Dendritic cell treated with granulocyte-macrophage colony-stimulating factor and Interleukin-4, amounts not matched to agents 40 ng/mL and 50 ng/mL, for 4 days (primary cell): ENCODE results near the gene SNX19.

Experiments
- H3K27ac Mint-ChIP-seq: one replicate; pipeline ENCODE4 v1.8.0; 2022; ENCODE audit warnings: mild to moderate bottlenecking, mixed read lengths
- H3K27me3 Mint-ChIP-seq: one replicate; pipeline ENCODE4 v1.8.0; 2022; ENCODE audit warnings: mild to moderate bottlenecking, mixed read lengths
- H3K36me3 Mint-ChIP-seq: one replicate; pipeline ENCODE4 v1.8.0; 2022; ENCODE audit warnings: low read depth, mixed read lengths
- H3K4me1 Mint-ChIP-seq: one replicate; pipeline ENCODE4 v1.8.0; 2022; ENCODE audit warnings: low read depth, mixed read lengths
- H3K4me3 Mint-ChIP-seq: one replicate; pipeline ENCODE4 v1.8.0; 2022; ENCODE audit warnings: mild to moderate bottlenecking, moderate library complexity, mixed read lengths
- H3K9me3 Mint-ChIP-seq: one replicate; pipeline ENCODE4 v1.8.0; 2022; ENCODE audit warnings: mixed read lengths
- intact Hi-C: fragments of 100-400 bp; cut with micrococcal nuclease; formaldehyde crosslinking; loops from one replicate; pipeline ENCODE4 v1.15.0; 2022

The SNX19 gene

DNA sequence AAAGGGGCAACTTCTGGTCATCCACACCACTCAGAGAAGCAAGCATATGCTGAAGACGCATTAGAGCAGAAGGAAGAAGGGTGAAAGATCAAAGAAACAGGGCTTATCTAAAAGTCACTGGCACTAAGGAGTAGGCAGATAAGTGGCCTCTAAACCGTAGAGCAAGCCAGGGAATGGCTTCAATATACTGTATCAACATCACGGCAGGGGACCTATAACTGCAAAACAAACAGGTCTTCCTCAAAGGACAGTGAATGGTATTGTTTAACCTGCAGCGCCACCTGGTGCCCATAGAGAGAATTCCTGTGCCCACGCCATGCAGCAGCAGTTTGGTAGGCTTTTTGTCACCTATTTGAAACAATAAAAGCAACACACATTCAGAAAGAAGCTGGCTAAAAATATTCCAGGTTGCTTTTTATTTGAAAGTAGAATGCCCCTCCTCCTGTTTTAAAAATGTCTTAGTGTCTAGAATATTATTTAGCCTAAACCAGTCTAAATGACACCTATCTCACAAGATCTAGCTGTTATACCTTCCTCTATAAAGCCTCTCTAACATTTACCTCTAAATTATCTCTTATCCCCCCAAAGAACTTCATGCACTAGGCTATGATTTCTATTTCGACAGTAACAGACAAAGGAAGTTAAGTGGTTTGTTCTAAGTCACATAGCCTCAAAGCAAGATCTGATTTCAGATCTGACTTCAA lies 21.8 kb downstream of the SNX19 start:
- no peaks in the 10 kb centered on the region for H3K27me3 Mint-ChIP-seq
- H3K27ac Mint-ChIP-seq = no peak overlapping the region
- no peaks in the 10 kb centered on the region for H3K9me3 Mint-ChIP-seq
- H3K4me3 Mint-ChIP-seq = no peak overlapping the region
- H3K4me1 Mint-ChIP-seq = no peaks in the 10 kb centered on the region
- peaks cover 68% of the 10 kb centered on the region for H3K36me3 Mint-ChIP-seq
- intact Hi-C loops = no loop called here

DNA sequence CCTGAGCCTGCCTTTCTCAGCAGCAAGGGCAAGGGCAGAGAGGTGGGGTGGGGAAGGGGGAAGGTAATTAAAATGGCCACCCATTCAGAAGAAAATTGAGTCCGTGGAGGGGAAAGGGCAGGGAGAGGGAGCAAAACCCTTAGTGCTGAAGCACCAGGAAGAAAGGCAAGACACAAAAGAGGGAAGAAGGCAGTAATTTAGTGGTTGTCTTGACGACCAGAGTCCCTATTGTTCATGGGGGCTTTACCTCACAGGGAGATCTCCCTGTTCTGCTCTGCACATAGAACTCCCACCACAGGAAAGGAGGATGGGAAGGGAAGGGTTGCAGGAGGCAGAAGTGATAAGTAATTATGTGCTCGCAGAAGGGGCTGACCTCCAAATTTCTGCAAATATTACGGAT lies 23.4 kb downstream of the SNX19 start:
- intact Hi-C loops = no loop called here
- Mint-ChIP-seq H3K4me1 (no peaks in the 10 kb centered on the region), H3K36me3 (peaks cover 59% of the 10 kb centered on the region), H3K4me3 (no peak overlapping the region), H3K27me3 (no peaks in the 10 kb centered on the region), H3K9me3 (no peaks in the 10 kb centered on the region), H3K27ac (no peak overlapping the region)

DNA sequence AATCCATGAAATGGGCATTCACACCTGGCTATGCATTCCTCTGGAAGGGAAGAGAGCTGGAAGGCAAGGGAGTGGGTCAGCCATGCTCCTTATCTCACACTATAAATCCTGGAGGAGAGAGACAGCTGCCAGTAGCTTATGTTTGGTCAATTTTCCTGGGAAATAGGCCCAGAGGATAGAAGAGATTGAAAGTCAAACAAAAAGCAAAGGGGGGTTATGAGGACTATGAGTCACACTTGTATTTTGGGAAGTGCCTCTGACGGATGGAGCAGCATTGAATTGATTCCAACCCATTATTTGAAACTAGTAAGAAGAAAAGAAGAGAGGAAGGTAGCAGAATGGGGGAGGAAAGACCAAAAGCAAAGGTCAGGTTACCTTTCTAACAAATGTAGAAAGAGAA lies 25.0 kb downstream of the SNX19 start:
- H3K27ac Mint-ChIP-seq = no peak overlapping the region
- no peak overlapping the region for H3K4me3 Mint-ChIP-seq
- intact Hi-C loops = no loop called here
- H3K9me3 Mint-ChIP-seq = no peaks in the 10 kb centered on the region
- no peaks in the 10 kb centered on the region for H3K4me1 Mint-ChIP-seq
- H3K27me3 Mint-ChIP-seq = no peaks in the 10 kb centered on the region
- peaks cover 57% of the 10 kb centered on the region for H3K36me3 Mint-ChIP-seq

DNA sequence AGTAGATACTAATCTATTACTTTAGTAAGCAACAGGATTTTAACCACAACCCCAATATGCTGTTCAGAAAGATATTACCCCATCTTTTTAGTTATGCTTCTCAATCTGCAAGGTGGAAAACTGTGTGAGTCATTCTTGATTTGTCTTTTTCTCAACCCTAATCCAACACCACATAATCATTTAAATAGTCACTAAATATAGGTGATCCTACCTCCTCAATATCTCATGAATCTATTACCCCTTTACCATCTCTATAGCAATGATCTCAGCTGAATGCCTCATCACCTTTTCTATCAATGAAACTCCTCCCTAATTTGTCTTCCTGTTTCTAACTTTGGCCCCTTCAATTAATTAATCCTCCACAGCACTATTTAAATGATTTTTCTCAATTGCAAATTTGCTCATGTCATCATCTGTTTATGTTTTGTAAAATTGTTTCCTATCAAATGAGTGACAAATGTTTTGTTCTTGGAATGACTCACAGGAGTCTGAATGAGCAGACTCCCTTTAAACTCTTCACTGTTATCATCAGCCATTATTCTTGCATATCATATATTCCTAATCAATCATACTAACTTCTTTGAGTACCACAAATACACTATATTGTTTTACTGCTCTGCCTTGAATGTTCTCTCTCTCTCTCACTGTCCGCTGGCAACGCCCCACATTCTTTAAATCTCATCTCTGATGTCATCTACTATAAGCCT lies 26.1 kb downstream of the SNX19 start:
- intact Hi-C loops = no loop called here
- Mint-ChIP-seq H3K4me1 (no peaks in the 10 kb centered on the region), H3K36me3 (peaks cover 55% of the 10 kb centered on the region), H3K9me3 (no peaks in the 10 kb centered on the region), H3K27me3 (no peaks in the 10 kb centered on the region), H3K27ac (no peak overlapping the region), H3K4me3 (no peak overlapping the region)

DNA sequence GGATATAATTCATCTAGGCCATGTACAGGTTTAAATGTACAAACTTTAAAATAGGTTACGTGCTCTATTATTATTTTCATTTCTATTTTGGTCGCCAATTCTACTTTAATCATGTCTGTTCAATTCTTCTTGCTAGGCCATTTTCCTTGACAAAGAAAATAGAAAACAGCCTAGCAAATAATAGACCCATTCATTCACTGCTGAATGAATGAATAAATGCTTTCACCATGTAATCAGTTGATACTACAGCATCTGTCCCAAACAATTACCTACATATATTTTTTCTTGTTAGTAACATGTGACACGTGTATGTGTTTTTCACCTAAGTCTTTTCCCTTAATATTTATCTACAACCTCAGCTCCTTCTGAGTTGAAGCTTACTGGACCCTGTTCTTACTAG lies 27.5 kb downstream of the SNX19 start:
- peaks cover 55% of the 10 kb centered on the region for H3K36me3 Mint-ChIP-seq
- H3K27ac Mint-ChIP-seq = no peak overlapping the region

DNA sequence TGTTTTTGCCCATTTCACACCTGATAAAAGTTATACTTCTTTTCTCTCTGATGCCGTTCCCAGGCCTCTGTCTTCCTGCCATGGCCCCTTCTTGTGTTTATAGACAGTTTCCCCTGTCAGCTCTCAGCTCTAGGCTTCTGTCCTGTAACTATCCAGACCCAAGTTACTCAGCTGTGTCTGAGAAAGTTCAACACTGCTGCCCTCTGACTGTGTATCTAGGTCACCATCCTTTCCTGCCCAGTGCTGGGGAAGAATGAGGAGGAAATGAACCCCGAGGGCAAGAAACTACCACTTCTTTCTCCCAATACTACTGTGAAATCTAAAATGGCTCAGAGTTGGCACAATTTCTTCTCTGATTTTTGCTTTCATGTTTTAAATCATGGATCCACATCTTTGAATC lies 29.6 kb downstream of the SNX19 start:
- H3K36me3 Mint-ChIP-seq = peaks cover 61% of the 10 kb centered on the region
- no peaks in the 10 kb centered on the region for H3K9me3 Mint-ChIP-seq
- no peak overlapping the region for H3K27ac Mint-ChIP-seq
- intact Hi-C loops = no loop called here
- no peaks in the 10 kb centered on the region for H3K27me3 Mint-ChIP-seq
- H3K4me3 Mint-ChIP-seq = no peak overlapping the region
- H3K4me1 Mint-ChIP-seq = no peaks in the 10 kb centered on the region

More for the DNA sequence above, 27.5 kb downstream of the SNX19 start:
- H3K9me3 Mint-ChIP-seq = no peaks in the 10 kb centered on the region
- no peaks in the 10 kb centered on the region for H3K27me3 Mint-ChIP-seq
- no peak overlapping the region for H3K4me3 Mint-ChIP-seq
- intact Hi-C loops = no loop called here
- no peaks in the 10 kb centered on the region for H3K4me1 Mint-ChIP-seq

DNA sequence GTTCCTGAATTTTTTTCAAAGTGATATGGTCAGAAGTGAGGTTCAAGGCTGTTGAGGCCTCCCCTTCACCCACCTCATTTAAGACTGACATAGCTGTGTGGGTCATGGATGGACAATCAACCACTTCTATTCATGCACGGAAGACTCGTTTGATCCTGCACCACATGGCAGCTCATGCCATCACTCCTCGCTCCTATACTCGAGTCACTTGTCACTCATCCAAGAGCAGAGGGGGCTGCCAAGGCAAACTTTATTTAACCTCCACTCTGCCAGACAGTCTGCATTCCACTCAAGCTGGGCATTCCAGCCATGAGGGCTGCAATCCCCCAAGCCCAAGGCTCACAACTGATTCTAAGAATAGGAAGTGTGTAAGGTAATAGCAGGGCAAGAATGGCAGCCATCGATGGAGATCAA lies 34.1 kb downstream of the SNX19 start:
- no peak overlapping the region for H3K27ac Mint-ChIP-seq
- no peaks in the 10 kb centered on the region for H3K4me1 Mint-ChIP-seq
- H3K36me3 Mint-ChIP-seq = peaks cover 97% of the 10 kb centered on the region
- H3K4me3 Mint-ChIP-seq = no peak overlapping the region
- intact Hi-C loops = no loop called here
- no peaks in the 10 kb centered on the region for H3K27me3 Mint-ChIP-seq
- H3K9me3 Mint-ChIP-seq = no peaks in the 10 kb centered on the region

DNA sequence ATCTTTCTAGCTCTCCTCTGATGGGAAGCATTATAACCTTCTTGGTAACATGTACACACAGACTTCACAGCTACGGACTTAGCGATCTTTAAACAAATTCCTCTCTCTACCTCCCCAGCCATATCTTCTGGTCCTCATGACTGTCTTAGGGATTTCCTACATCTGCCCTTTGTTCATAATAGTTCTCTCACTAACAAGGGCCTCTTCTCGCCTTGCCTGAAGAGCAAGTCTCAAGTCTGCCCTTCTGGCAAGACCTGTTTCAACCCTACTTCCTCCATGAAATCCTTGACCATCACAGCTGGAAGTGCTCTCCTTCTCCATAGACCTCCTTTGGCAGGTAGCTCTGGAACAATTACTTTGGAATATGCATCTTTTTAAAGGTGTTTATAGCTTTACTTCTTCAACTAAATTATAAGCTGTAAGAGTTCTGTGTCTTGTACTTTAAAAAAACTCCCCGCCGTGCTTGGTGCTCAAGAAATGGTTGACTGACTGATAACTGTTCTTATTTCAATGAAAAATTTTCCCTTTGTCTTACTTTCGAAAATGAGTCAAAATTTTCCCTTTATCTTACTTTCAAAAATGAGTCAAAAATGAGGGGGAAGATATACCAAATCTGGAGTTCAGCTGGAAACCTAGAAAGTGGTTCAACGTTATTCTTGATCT lies 34.7 kb downstream of the SNX19 start:
- intact Hi-C loops = no loop called here
- peaks cover 98% of the 10 kb centered on the region for H3K36me3 Mint-ChIP-seq
- H3K27me3 Mint-ChIP-seq = no peaks in the 10 kb centered on the region
- no peaks in the 10 kb centered on the region for H3K4me1 Mint-ChIP-seq
- no peak overlapping the region for H3K4me3 Mint-ChIP-seq
- no peaks in the 10 kb centered on the region for H3K9me3 Mint-ChIP-seq
- no peak overlapping the region for H3K27ac Mint-ChIP-seq

DNA sequence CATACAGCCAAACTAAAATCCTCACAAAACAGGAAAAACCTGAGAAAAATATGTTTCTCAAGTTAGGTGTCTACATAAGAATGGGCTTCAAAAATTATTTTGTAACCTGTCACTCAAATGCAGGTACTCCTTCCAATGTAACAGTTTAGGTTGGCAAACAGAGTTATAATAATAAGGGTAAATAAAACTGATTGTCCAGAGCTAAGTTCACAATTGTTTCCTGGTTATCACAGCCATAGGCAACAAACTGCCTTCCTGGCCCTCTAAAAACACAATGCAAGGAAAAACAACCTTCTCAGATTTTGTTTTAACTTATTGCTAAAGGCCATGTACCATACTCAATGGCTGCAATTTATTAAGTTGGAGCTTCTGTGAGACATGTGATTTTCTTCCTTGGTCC lies 36.4 kb downstream of the SNX19 start:
- H3K9me3 Mint-ChIP-seq = no peaks in the 10 kb centered on the region
- H3K36me3 Mint-ChIP-seq = peaks cover 100% of the 10 kb centered on the region

DNA sequence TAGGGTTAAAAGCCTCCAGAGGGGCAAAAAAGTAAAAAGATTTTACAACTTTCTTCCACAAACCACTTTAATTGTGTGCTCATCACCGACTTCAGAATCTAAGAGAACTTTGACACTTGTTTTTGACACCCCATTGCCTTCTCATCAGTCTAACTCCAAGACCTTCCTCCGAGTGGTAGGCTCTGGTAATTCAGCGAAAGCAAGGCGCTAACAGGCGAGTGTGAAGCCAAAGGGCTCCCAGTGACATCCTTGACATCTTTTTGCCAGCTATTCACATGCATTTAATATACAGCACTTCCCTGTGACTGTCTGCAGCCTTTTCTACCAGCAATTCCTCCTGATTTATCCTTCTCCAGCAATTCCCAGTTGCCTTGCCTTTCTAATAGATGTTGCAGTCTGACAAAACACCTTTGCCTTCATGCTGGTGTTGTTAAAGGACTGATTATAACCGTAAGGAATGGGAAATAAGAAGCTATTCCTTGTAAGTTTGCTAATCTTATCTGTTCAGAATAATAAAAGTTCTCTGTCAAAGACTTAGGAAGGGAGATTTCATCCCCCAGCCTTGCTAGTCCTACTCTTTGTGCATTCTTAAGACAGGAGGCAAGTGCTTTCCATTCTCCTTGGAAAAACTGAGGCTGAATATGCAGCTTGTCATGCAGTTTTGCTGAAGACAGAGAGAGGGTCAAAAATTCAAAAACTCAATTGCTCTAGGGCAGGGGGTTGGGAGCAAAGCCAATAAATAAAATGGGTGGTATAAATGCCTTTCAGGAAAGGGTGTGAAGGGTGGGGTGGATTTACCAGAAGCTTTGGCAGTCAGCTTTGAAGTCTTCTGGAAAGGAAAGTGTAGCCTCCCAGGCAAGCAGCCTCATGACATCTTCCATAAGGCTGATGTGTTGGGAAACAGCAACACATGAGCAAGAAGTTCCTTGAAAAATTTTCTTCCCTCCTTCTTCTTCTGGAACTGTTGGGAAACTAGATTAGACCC lies 39.1 kb downstream of the SNX19 start:
- no peak overlapping the region for H3K4me3 Mint-ChIP-seq
- H3K9me3 Mint-ChIP-seq = no peaks in the 10 kb centered on the region
- H3K27me3 Mint-ChIP-seq = no peaks in the 10 kb centered on the region
- H3K4me1 Mint-ChIP-seq = no peaks in the 10 kb centered on the region
- peaks cover 99% of the 10 kb centered on the region for H3K36me3 Mint-ChIP-seq
- intact Hi-C loops = no loop called here
- H3K27ac Mint-ChIP-seq = no peak overlapping the region

More for the DNA sequence above, 36.4 kb downstream of the SNX19 start:
- no peaks in the 10 kb centered on the region for H3K4me1 Mint-ChIP-seq
- H3K4me3 Mint-ChIP-seq = no peak overlapping the region
- intact Hi-C loops = no loop called here
- no peaks in the 10 kb centered on the region for H3K27me3 Mint-ChIP-seq
- H3K27ac Mint-ChIP-seq = no peak overlapping the region

DNA sequence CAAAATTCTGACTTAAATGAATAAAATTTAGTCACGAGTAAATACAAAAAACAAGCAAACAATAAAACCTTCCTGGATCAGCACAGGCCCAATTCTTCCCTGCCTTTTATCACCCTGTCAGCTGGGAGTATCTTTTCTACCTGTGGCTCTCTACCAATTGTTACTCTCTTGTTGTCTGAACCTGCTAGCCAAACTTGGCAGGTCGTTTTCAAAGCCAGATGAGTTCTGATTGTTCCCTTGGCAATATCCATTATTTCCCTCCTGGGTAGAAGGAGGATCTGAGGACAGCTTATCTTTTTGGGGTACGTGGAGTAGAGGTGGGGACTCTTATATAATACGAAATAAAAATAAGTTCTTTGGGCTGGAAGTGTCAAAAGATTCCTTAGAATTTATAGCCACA lies 40.2 kb downstream of the SNX19 start:
- no peaks in the 10 kb centered on the region for H3K4me1 Mint-ChIP-seq
- H3K4me3 Mint-ChIP-seq = no peak overlapping the region
- H3K27ac Mint-ChIP-seq = no peak overlapping the region
- intact Hi-C loops = no loop called here
- H3K9me3 Mint-ChIP-seq = no peaks in the 10 kb centered on the region
- no peaks in the 10 kb centered on the region for H3K27me3 Mint-ChIP-seq
- H3K36me3 Mint-ChIP-seq = peaks cover 99% of the 10 kb centered on the region

DNA sequence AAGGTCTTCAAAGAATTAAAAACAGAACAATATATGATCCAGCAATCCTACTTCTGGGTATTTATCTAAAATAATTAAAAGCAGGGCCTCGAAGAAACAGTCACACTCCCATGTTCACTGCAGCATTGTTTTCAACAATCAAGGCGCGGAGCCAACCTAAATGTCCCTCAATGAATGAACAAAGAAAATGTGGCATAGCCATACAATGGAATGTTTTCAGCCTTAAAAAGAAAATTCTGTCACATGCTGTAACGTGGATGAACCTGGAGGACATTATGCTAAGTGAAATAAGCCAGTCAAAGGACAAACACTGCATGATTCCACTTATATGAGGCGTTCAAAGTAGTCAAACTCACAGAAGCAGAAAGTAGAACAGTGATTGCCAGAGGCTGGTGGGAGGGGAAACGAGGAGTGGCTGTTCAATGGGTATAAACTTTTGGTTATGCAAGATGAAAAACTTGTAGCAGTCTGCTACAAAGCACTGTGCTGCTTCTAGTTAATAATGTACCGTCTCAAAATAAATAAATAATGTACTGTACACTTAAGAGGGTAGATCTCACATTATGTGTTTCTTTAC lies 41.2 kb downstream of the SNX19 start:
- intact Hi-C loops = no loop called here
- H3K9me3 Mint-ChIP-seq = no peaks in the 10 kb centered on the region
- no peaks in the 10 kb centered on the region for H3K27me3 Mint-ChIP-seq
- H3K4me1 Mint-ChIP-seq = no peaks in the 10 kb centered on the region
- H3K27ac Mint-ChIP-seq = no peak overlapping the region
- H3K4me3 Mint-ChIP-seq = no peak overlapping the region
- H3K36me3 Mint-ChIP-seq = peaks cover 99% of the 10 kb centered on the region

DNA sequence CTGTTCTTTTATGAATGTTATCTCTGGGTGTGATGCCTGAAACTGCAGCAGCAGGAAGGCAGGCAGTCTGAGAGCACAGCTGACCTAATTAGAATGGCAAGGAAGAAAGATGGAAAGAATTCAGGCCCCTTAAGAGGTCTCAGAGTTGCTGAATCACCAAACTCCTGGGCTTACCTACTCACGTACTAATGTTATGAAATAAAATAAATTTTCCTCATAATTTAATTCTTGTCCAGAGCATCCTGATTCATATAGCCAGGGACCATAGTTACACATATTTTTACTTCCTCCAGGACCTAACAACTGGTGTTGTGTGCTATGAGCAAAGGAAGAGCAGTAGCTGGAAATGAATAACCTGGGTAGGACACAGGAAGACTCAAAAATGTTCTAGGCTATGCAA lies 41.9 kb downstream of the SNX19 start:
- no peaks in the 10 kb centered on the region for H3K4me1 Mint-ChIP-seq
- intact Hi-C loops = no loop called here
- no peak overlapping the region for H3K4me3 Mint-ChIP-seq
- H3K27me3 Mint-ChIP-seq = no peaks in the 10 kb centered on the region
- H3K36me3 Mint-ChIP-seq = peaks cover 99% of the 10 kb centered on the region
- H3K27ac Mint-ChIP-seq = no peak overlapping the region
- H3K9me3 Mint-ChIP-seq = no peaks in the 10 kb centered on the region
